HG02571 (cell line): Measurements from ENCODE around the gene LARP4B.
"Not testable (repeated sequence)": the region's sequence is repeated elsewhere in the genome, so short reads cannot be mapped to it uniquely, and the experiment has no call there.

Source experiments
- ATAC-seq: cut with Tn5 transposase; IDR thresholded peaks from one replicate; pipeline ENCODE4 v1.9.1; 2021; ENCODE audit warnings: mild to moderate bottlenecking, moderate library complexity; ENCODE audit not compliant: unreplicated experiment

Gene LARP4B

GRCh38 chr10:774661-775244, 156.8 kb downstream of the LARP4B start:
- no peak for ATAC-seq

GRCh38 chr10:774223-774622, 157.3 kb downstream of the LARP4B start:
- no peak for ATAC-seq

- no peak for ATAC-seq
These were observed 157.8 kb downstream of the LARP4B start for GRCh38 chr10:773562-774161.

GRCh38 chr10:772227-772637, 159.3 kb downstream of the LARP4B start:
- no peak for ATAC-seq

- no peak for ATAC-seq
These were observed 159.9 kb downstream of the LARP4B start for GRCh38 chr10:771647-772046.

GRCh38 chr10:770975-771374, 160.5 kb downstream of the LARP4B start:
- no peak for ATAC-seq

GRCh38 chr10:770048-770712, 161.3 kb downstream of the LARP4B start:
- ATAC-seq: not testable (repeated sequence)

GRCh38 chr10:767794-768193, 163.7 kb downstream of the LARP4B start:
- ATAC-seq: no peak

GRCh38 chr10:767211-767610, 164.3 kb downstream of the LARP4B start:
- ATAC-seq: no peak

GRCh38 chr10:761376-761775, 170.1 kb downstream of the LARP4B start:
- no peak for ATAC-seq

- ATAC-seq: no peak
These were observed 170.9 kb downstream of the LARP4B start for GRCh38 chr10:760622-761021.

- no peak for ATAC-seq
These were observed 171.5 kb downstream of the LARP4B start for GRCh38 chr10:759898-760477.
